Endothelial cell of umbilical vein (primary cell): Measurements from ENCODE around the gene RALA.
"Not testable (repeated sequence)": the region's sequence is repeated elsewhere in the genome, so short reads cannot be mapped to it uniquely, and the experiment has no call there.

Experiments
- CTCF ChIP-seq, 2 donors: IDR thresholded peaks; 1 replicate in 1 of 2; 2 replicates in 1 of 2; pipeline ENCODE4 v1.5.1; 2011; ENCODE audit warnings: low read length in 2 of 2, mild to moderate bottlenecking in 2 of 2, moderate library complexity in 2 of 2, control low read depth in 1 of 2, inconsistent platforms in 1 of 2, low read depth in 1 of 2; ENCODE audit not compliant: insufficient read depth in 1 of 2; ENCODE audit errors: extremely low read depth in 1 of 2
- POLR2AphosphoS5 ChIP-seq: IDR thresholded peaks from 2 replicates; pipeline ENCODE4 v1.6.1; 2012; ENCODE audit warnings: low read depth, mild to moderate bottlenecking, control low read depth, low read length, moderate library complexity; ENCODE audit not compliant: insufficient read depth

GRCh38 chr7:39679874-39680273, 56.5 kb downstream of the RALA start:
- not testable (repeated sequence) for TF ChIP-seq POLR2AphosphoS5; CTCF (IDR thresholded peaks at IDR 0.05; ENCODE audit: extremely low read depth in 1 of 2, insufficient read depth in 1 of 2, low read depth in 1 of 2, low read length in 2 of 2)
